Right lung (tissue), 10 donors: Measurements from ENCODE around the gene PSMD1. TPM values are rescaled to one million over a fixed set of nuclear protein-coding genes. Genes with fewer than 3 reads are reported as not detected.
"Not testable (repeated sequence)": the region's sequence is repeated elsewhere in the genome, so short reads cannot be mapped to it uniquely, and the experiment has no call there.

ENCODE experiments used
- DNase-seq, 2 donors: peaks; one replicate each; pipeline ENCODE4 v3.0.0-alpha.2; 2013
- long read RNA-seq, 8 donors: transcript quantifications; one replicate each; lab custom pipeline, GENCODE V29; 2026
- polyA plus RNA-seq, 5 donors: library from polyadenylated mRNA; unstranded; fragments of 120-200 nt; gene quantifications; one replicate each; pipeline versions ENCODE4 v1.2.1 to v1.2.3, GENCODE V29; 2013; ENCODE audit warnings: inconsistent platforms in 1 of 5, low replicate concordance in 1 of 5; ENCODE audit not compliant: insufficient read length in 5 of 5, insufficient read depth in 1 of 5

The PSMD1 gene
- polyA plus RNA-seq = 10 to 100 TPM; 73.2 to 80.3 (median 75.9) TPM
- long read RNA-seq, donor 1, transcript PSMD1-212 (2 exons, 546 nt) = major isoform, 10 of 49 reads
- long read RNA-seq, donor 1, partial matches to known transcripts = 38 of 49 reads
- long read RNA-seq, donor 1, other reads (novel, unspliced or antisense) = 0 of 49 reads
- long read RNA-seq, donor 2, partial matches to known transcripts = 13 of 17 reads
- long read RNA-seq, donor 2, other reads (novel, unspliced or antisense) = 0 of 17 reads
- long read RNA-seq, donor 3, transcript PSMD1-212 (2 exons, 546 nt) = major isoform, 7 of 36 reads
- long read RNA-seq, donor 3, partial matches to known transcripts = 25 of 36 reads
- long read RNA-seq, donor 3, other reads (novel, unspliced or antisense) = 0 of 36 reads
- long read RNA-seq, donor 4, transcript PSMD1-212 (2 exons, 546 nt) = major isoform, 7 of 13 reads
- long read RNA-seq, donor 4, partial matches to known transcripts = 5 of 13 reads
- long read RNA-seq, donor 4, other reads (novel, unspliced or antisense) = 0 of 13 reads
- long read RNA-seq, donor 5, partial matches to known transcripts = 23 of 29 reads
- long read RNA-seq, donor 5, other reads (novel, unspliced or antisense) = 0 of 29 reads
- long read RNA-seq, donor 6, transcript PSMD1-212 (2 exons, 546 nt) = major isoform, 5 of 34 reads
- long read RNA-seq, donor 6, partial matches to known transcripts = 27 of 34 reads
- long read RNA-seq, donor 6, other reads (novel, unspliced or antisense) = 0 of 34 reads
- long read RNA-seq, donor 7, partial matches to known transcripts = 15 of 18 reads
- long read RNA-seq, donor 7, other reads (novel, unspliced or antisense) = 0 of 18 reads
- long read RNA-seq, donor 8, partial matches to known transcripts = 0 of 6 reads
- long read RNA-seq, donor 8, other reads (novel, unspliced or antisense) = 0 of 6 reads

GRCh38 chr2:231056453-231057416 lies at the start of gene PSMD1:
Gene PSMD1 (plus strand): TSS chr2:231056867. CDS start chr2:231057026, 159 bp downstream.
- peak; percentile 95 to 96 for DNase-seq

DNA sequence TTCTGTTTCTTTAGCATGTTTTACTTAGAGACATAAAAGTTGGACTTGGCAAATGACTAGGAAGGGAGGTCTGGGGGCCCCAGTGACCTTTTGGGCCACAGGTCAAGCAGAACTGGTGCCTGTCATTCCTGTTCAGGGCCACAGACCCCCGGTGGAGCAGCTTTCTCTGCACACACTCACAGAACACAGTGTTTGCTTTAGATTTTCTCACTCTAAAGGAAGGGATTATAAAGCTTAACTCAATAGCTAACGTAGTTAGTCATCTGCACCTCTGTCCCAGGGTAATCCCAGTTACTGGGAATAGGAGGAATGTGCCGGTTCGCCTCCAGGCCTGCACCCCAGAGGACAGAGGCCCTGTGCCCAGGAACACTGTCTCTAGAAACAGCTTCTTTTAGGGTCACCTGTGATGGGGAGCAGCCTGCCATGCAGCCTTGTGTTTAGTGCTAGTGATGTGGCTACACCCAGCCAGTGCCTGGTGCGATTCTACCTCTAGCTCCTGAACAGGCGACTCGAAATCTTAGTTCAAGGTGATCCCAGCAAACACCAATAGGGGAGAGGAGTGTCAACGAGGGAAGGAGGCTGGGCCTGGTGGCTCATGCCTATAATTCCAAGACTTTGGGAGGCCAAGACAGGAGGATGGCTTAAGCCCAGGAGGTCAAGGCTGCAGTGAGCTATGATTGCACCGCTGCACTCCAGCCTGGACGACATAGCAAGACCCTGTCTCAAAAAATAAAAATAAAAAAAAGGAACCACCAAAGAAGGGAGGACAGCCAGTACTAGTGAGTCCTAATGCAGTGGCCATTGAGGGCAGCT lies 49.2 kb upstream of the PSMD1 start:
- no peak for DNase-seq

GRCh38 chr2:231008131-231008530 lies 48.5 kb upstream of the PSMD1 start:
- no peak for DNase-seq

- DNase-seq = no peak
Measured at GRCh38 chr2:231009236-231009919, 47.3 kb upstream of the PSMD1 start.

- DNase-seq = no peak
Measured at GRCh38 chr2:231010201-231010730, 46.4 kb upstream of the PSMD1 start.

DNA sequence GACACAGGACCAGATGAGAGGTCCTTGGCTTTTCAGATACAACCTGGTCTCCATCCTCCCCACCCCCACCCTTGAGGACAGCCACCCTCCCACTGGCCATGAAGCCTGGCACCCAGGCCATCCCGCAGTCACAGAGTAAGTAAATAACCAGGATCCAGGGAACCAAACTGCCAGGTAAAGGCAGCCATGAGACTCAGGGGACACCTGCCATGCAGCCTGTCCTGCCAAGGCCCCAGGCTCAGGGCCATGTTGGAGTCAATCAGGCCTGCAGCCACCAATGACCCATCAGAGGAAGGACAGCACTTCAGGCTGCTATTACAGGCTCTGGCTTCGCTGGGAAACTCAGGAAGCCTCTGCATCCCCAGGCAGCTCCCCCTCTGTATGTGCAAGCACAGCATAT lies 45.1 kb upstream of the PSMD1 start:
- DNase-seq = no peak

GRCh38 chr2:231012463-231012862 lies 44.2 kb upstream of the PSMD1 start:
- DNase-seq = no peak

GRCh38 chr2:231013820-231014219 lies 42.8 kb upstream of the PSMD1 start:
- no peak for DNase-seq

DNA sequence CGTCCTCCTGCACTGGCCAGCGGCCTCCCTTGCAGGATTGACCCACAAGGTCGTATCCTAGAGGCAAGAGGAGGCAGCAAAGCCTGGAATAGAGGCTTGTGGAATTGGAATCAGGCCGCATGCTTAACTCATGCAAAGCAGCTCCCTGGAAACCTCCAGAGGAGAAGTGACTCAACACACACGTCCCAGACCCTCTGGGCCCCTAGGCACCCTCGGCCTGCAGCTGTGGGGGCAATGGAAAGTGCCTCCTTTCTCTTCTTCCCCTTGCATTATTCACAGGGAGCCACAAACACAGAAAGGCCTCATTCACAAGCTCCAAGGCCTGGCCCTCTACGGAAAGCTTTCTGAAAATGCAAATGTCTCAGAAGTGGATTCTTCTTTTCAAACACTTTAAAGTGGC lies 41.2 kb upstream of the PSMD1 start:
- DNase-seq = no peak

DNA sequence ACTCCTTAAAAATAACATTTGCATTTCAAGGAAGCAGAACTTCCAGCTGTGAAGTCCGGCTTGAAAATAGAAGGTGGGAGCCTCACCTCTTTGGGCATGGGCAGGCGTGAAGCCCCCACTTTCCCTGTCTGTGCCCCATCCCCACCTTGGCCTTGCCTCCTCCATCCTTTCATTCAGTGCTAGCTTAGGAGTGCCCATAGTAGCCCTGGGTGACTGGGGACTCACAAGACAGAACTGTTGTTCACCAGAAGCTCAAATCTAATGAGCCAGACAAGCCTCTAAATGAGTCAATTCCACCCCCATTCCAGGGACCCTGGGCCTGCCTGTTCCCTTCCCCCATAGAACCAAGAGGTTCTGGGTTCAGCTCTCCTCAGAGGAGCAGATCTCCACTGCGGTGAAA lies 40.7 kb upstream of the PSMD1 start:
- no peak for DNase-seq

DNA sequence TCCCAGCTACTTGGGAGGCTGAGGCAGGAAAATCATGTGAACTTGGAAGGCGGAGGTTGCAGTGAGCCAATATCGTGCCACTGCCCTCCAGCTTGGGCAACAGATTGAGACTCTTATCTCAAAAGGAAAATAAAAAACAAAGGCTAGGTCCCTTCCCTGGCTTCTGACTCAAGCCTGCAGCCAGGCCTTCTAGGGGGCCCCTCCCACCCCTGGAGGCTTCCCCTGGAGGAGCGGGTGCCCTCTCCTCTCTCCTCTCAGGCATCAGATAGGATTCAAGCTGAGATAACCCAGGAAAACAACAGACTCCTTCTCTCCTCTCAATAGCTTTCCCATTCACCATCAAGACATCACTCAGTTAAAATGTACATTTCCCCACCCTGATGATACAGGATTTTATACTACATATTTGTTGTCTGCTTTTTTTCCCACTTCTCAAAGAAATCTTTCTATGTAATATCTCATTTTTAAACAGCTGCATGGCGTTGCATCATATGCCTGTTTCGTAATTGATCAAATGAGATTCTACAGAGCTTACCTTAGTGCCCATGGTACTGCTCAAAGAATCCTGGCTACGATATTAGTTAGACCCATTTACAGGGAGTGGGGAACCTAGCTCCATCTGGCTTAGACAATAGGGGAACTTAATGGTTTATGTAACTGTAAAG lies 40.0 kb upstream of the PSMD1 start:
- no peak for DNase-seq

DNA sequence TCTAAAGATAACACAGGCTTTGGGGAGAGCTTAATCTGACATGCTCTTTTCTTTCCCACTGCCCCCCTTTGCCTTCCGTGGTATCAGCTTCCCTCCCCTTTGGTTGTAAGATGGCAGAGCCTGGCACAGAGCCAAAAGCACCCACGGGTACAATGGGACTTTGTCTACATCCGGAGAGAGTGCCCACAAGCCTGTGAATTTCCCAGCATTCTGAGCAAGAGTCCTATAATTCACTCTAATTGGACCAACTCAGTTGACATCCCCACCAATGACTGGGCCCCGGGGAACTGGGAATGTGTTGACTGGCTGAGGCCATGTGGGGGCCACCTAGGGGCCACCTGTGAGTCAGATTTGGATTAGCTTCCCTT lies 39.5 kb upstream of the PSMD1 start:
- DNase-seq = no peak

DNA sequence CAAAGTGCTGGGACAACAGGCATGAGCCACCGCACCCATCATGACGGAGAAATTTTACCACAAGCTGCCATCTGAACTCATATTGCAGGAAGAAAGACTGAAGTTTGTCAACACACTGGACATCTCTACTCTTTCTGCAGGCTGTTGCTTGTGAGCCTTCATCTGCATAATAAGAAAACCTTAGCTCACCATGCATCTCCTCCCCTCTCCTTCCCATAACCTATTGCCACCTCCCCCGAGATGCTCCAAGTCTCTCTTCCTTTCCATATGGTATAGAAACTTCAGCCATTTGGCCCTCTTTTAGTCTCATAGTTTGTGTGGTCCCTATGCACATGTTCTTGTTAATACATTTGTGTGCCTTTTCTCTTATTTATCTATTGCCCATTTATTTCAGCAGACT lies 38.5 kb upstream of the PSMD1 start:
- DNase-seq = no peak

DNA sequence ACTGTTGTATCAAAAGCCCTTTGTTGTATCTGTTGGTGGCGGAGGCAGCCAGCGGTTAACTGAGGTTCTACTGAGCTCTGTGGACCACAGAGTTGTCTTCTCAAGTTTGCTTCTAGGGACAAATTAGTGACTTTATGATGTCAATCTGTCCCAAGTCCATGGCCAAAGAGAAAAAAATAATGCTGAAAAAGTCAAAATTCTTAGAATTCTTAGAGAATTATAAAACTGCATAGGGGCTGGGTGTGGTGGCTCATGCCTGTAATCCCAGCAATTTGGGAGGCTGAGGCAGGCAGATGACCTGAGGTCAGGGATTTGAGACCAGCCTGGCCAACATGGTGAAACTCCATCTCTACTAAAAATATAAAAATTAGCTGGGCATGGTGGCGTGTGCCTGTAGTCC lies 31.6 kb upstream of the PSMD1 start:
- DNase-seq = not testable (repeated sequence)

DNA sequence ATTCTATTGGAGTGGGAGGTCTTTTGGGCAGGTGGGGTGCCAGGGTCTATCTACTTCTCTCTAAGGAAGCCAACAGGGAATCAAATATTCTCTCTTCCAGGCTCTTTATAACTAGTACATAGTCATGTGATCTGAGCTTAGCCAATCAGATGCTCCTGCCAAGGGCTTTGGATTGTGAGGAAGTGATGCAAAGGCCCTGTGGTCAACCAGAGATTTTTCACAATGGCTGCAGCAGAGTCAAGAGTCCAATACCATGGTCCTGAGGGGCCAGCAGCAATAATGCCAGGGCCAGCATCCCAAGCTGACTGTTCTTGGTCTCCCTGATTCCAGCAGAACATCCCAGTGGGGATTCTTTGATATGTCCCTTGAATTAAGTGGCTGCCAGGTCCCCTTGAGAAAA lies 27.8 kb upstream of the PSMD1 start:
- no peak for DNase-seq

DNA sequence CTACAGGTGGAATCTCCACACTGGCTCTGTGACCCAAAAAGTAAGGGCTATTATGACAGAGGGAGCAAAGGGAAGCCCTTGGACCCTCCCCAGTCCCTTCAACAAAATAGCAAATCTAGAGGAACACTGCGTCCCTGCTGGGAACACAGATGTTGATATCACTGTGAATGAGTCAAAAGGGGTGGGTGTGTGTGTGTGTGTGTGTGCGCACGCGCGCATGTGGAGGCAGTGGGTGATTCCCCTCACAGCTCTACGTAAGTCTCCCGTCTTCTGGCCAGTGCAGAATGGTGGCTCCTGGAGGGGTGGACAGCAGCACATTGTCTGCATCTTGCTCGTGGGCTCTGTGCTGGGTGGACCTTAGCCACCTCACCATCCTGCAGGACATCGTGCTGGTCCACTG lies 27.1 kb upstream of the PSMD1 start:
- no peak for DNase-seq

DNA sequence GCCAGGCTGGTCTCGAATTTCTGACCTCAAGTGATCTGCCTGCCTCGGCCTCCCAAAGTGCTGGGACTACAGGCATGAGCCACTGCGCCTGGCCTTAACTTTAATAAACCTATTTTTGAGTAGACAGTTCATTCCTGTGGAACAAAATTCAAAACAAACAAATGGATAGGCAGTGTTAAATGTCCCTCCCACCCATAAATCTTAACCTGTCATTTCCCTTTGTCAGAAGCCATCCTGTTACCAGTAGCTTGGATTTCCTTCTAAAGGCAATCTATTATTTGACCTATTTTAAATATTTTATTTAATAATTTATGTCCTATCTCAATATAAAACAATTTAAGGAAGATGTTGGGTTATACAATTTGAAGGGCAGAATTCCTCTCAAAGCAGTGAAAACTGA lies 25.9 kb upstream of the PSMD1 start:
- DNase-seq = no peak

GRCh38 chr2:231032575-231033140 lies 24.0 kb upstream of the PSMD1 start:
- DNase-seq = no peak
